Measurements from ENCODE around the gene NR1D1.

NR1D1 gene

GRCh38 chr17:40060887-40061608 lies 39.3 kb downstream of the NR1D1 start:
- DNase-seq: no peak

- no peak for DNase-seq
Observed at GRCh38 chr17:40059729-40060475, 40.5 kb downstream of the NR1D1 start.

GRCh38 chr17:40058865-40059264 lies 41.5 kb downstream of the NR1D1 start:
- no peak for DNase-seq

- DNase-seq: no peak
Observed at GRCh38 chr17:40058186-40058784, 42.1 kb downstream of the NR1D1 start.

GRCh38 chr17:40056379-40057015 lies 43.9 kb downstream of the NR1D1 start:
- no peak for DNase-seq

Data from NCI-H2107 (cell line).